A673 (cell line): Measurements from ENCODE around the gene VEGFC. TPM values are rescaled to one million over a fixed set of nuclear protein-coding genes. Genes with fewer than 3 reads are reported as not detected.

Experiments used
- BruUV-seq: library from RNA; stranded (reverse); fragments of 400-500 nt; replicated peaks from 2 replicates; lab custom pipeline; 2021; lab: Mats Ljungman, UMichigan
- CTCF ChIA-PET: fragments of 300-600 bp; sonication (Branson Sonifier 250); formaldehyde crosslinking; loops from one replicate; lab custom pipeline; 2022; ENCODE audit warnings: antibody characterized with exemption; lab: Charles Lee
- POLR2A ChIA-PET: fragments of 300-600 bp; sonication (Branson Sonifier 250); formaldehyde crosslinking; loops from one replicate; lab custom pipeline; 2022; ENCODE audit warnings: antibody characterized with exemption; ENCODE audit not compliant: low non-redundant PET; lab: Charles Lee
- DNase-seq: peaks from one replicate; pipeline ENCODE4 v3.0.0-alpha.2; 2015; ENCODE audit warnings: low spot score
- H3K27ac ChIP-seq: fragments of 200-600 bp; sonication (generic); 2 replicates; pipeline ENCODE4 v1.5.1; 2016; ENCODE audit warnings: mixed run types, low read depth, mild to moderate bottlenecking, mixed read lengths, antibody characterized with exemption, low read length; ENCODE audit not compliant: poor library complexity, severe bottlenecking
- H3K27me3 ChIP-seq: fragments of 200-600 bp; sonication (generic); replicated peaks from 2 replicates; pipeline ENCODE4 v1.6.1; 2017; ENCODE audit warnings: mixed run types, low read depth, mild to moderate bottlenecking, mixed read lengths, antibody characterized with exemption, low read length; ENCODE audit not compliant: insufficient read depth, poor library complexity
- H3K36me3 ChIP-seq: fragments of 200-600 bp; sonication (generic); 2 replicates; pipeline ENCODE4 v1.6.1; 2016; ENCODE audit warnings: mixed run types, mild to moderate bottlenecking, mixed read lengths, antibody characterized with exemption, low read length; ENCODE audit not compliant: insufficient read depth, poor library complexity, severe bottlenecking
- H3K4me1 ChIP-seq: fragments of 200-600 bp; sonication (generic); 2 replicates; pipeline ENCODE4 v1.6.1; 2017; ENCODE audit warnings: mixed run types, mild to moderate bottlenecking, mixed read lengths, antibody characterized with exemption, low read length; ENCODE audit not compliant: insufficient read depth, poor library complexity, severe bottlenecking
- H3K4me3 ChIP-seq: fragments of 200-600 bp; sonication (generic); 2 replicates; pipeline ENCODE4 v1.5.1; 2016; ENCODE audit warnings: low read depth, mixed run types, mild to moderate bottlenecking, mixed read lengths, low read length; ENCODE audit not compliant: poor library complexity, severe bottlenecking
- H3K9me3 ChIP-seq: fragments of 200-600 bp; sonication (generic); 2 replicates; pipeline ENCODE4 v1.6.1; 2016; ENCODE audit warnings: mixed run types, low read depth, mild to moderate bottlenecking, mixed read lengths, antibody characterized with exemption, low read length; ENCODE audit not compliant: poor library complexity, severe bottlenecking
- EZH2 ChIP-seq: fragments of 200-600 bp; sonication (generic); IDR thresholded peaks from 2 replicates; pipeline ENCODE4 v1.6.1; 2017; ENCODE audit warnings: borderline replicate concordance, low read depth, mild to moderate bottlenecking, mixed read lengths, antibody characterized with exemption, low read length; ENCODE audit not compliant: poor library complexity, severe bottlenecking
- intact Hi-C: fragments of 100-400 bp; cut with micrococcal nuclease; formaldehyde crosslinking; loops from one replicate; pipeline ENCODE4 v1.10.0; 2022; ENCODE audit not compliant: unreplicated experiment
- total RNA-seq: library from RNA; stranded (reverse); gene quantifications from 2 replicates; pipeline ENCODE4 v1.2.3, GENCODE V29; 2021
- TF ChIP-seq, protein P1 (sequence below): fragments of 300-800, 200-600 bp; sonication (generic); conservative IDR thresholded peaks from 2 replicates; pipeline ENCODE4 v1.5.1; 2017; ENCODE audit warnings: low read depth, mild to moderate bottlenecking, antibody characterized with exemption, low read length, moderate library complexity, mixed read lengths

Gene VEGFC
- total RNA-seq, 1 experiment from 2014 or later, result not detected

GRCh38 chr4:176636292-176636691, 156.4 kb downstream of the VEGFC start:
- no peak overlapping the region for H3K4me3 ChIP-seq
- ChIA-PET CTCF (no interaction called here), POLR2A (no interaction called here)
- H3K36me3 ChIP-seq, result no peaks in the 10 kb centered on the region
- TF ChIP-seq, protein P1, sequence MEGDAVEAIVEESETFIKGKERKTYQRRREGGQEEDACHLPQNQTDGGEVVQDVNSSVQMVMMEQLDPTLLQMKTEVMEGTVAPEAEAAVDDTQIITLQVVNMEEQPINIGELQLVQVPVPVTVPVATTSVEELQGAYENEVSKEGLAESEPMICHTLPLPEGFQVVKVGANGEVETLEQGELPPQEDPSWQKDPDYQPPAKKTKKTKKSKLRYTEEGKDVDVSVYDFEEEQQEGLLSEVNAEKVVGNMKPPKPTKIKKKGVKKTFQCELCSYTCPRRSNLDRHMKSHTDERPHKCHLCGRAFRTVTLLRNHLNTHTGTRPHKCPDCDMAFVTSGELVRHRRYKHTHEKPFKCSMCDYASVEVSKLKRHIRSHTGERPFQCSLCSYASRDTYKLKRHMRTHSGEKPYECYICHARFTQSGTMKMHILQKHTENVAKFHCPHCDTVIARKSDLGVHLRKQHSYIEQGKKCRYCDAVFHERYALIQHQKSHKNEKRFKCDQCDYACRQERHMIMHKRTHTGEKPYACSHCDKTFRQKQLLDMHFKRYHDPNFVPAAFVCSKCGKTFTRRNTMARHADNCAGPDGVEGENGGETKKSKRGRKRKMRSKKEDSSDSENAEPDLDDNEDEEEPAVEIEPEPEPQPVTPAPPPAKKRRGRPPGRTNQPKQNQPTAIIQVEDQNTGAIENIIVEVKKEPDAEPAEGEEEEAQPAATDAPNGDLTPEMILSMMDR, result no peak
- no peak for TF ChIP-seq EZH2
- H3K27me3 ChIP-seq, result peaks cover 26% of the 10 kb centered on the region
- DNase-seq, result no peak
- intact Hi-C loops, result no loop called here
- no TSS peak for BruUV-seq
- H3K27ac ChIP-seq, result no peak overlapping the region
- no peaks in the 10 kb centered on the region for H3K9me3 ChIP-seq
- no peaks in the 10 kb centered on the region for H3K4me1 ChIP-seq

DNA sequence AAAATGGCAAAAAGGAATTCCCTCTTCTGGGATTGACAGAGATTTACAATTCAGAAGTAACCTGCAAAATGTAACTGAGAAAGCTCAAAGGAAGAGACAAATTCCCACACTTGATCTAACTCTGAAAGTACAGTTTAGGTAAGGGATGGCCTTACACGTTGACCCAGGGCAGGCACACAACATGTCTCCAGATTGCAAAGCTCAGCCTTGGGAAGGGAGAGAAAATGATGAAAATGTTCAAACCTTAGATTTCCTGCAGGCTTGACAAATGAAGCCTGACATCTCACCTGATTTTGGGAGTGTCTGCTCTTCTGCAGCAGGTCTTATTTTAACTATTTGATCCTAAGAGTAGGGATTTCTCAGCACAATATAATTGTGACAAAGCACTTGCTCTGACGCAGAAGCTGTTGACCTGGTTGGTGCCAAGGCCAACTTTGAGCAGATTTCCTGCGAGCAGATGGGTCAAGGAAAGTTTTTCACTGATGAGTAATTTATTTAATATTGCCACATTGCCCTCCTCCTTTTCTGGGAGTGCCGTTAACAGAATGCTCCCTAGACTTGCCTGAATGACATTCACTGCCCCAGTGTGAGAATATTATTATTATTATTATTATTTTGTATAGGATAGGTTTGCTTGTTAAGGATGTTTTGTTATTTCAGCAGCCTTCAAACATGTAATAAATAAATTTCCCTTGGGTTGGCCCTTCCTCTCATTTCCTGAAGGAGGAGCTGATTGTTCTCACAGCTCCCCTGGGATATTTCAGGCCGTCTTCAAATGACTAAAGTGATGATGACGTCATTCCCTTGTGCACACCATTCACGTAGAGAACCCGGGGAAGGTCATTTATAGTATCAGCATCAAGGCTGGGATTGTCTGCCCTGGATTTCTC, 157.1 kb downstream of the VEGFC start:
- H3K4me1 ChIP-seq, result no peaks in the 10 kb centered on the region
- H3K27ac ChIP-seq, result no peak overlapping the region
- no peaks in the 10 kb centered on the region for H3K36me3 ChIP-seq
- no peaks in the 10 kb centered on the region for H3K9me3 ChIP-seq
- intact Hi-C loops, result no loop called here
- no peak for TF ChIP-seq EZH2
- TF ChIP-seq, protein P1, result no peak
- POLR2A ChIA-PET, result no interaction called here
- H3K4me3 ChIP-seq, result no peak overlapping the region
- CTCF ChIA-PET, result no interaction called here
- peaks cover 20% of the 10 kb centered on the region for H3K27me3 ChIP-seq
- no TSS peak for BruUV-seq
- peak; percentile 45 for DNase-seq
